LoVo (cell line): ENCODE results near the gene KRT222.

Source experiments
- DNase-seq: peaks from one replicate; pipeline ENCODE4 v3.0.0-alpha.2; 2016; ENCODE audit warnings: low spot score

The KRT222 gene

GRCh38 chr17:40664582-40665333 lies at the start of gene KRT222:
KRT222 (minus strand) TSS chr17:40665177; CDS start chr17:40665099, 78 bp downstream.
- no peak for DNase-seq

DNA sequence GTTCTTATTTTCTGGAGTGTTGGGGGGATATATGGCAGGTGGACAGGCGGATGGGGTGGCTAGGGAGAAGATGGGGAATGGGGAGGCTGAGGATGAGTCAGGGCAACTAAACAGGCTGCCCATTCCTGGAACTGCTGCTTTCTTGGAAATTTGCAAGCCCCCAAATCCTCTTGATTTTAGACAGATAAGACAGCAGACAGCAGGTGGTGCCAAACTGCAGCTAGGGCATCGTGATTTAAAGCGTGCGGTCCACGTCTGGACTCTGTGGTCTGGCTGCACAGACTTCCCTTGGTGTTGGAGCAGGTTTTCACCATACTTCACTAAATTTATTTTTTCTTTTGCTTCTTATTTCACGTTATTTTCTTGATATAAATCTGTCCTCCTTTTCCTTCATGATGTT lies 49.5 kb upstream of the KRT222 start:
- DNase-seq = no peak

DNA sequence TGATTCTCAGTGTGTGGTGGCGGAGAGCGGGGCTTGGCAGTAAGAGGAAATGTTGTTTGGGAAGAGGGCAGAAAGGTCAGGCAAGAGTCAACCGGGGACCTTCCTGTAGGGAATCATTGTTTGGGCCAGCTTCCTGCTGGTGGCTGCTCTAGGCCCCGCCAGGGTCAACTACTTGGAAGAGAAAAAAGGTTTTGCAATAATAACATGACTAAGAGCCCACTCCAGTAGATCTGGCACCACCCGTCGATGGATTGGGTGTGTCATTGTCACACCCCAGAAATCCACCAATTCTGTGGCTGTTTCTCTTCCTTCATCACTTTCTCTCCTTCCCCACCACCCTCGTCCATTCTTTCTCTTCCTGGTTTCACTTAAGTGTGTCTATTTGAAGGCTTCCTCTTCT lies 42.8 kb upstream of the KRT222 start:
- peak; percentile 19 for DNase-seq

DNA sequence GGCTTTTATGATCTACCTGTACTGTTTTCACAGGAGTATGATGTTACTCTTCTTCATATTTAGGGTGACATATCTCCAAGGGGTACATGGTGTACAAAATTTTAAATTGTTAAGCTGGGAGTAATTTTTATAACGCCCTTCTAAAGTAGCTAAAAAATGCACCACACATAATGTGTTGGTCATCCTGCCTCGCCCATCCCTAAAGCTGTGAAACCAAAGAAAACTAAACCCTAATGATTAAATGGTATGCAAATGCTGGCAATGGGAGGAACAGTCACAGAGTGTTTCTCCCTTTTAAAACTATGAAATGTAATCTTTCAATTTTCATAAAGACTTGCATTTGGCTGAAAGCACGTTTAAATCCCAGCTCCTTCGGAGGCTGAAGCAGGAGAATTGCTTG lies 40.6 kb upstream of the KRT222 start:
- DNase-seq = no peak

- no peak for DNase-seq
These were observed 38.7 kb upstream of the KRT222 start, which contains the start of gene KRT24 for GRCh38 chr17:40703652-40704051. KRT24 (minus strand) TSS chr17:40703752; CDS start chr17:40703693, 59 bp downstream.

DNA sequence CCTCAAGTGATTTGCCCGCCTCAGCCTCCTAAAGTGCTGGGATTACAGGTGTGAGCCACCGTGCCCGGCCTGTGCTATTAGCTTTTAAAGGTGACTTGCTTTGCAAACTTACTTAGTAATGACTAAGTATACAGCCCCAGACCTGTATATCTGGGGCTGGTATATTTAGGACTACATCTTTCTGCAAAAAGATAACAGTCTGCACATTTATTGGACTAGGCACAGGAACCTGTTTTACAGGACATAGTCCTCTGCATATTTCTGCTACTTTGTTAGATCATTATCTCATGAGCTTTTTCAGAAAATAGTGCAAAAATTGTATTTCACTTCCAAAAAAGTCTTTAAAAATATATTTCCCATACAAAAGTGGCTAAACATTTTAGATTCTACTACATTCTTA lies 37.3 kb upstream of the KRT222 start:
- no peak for DNase-seq

DNA sequence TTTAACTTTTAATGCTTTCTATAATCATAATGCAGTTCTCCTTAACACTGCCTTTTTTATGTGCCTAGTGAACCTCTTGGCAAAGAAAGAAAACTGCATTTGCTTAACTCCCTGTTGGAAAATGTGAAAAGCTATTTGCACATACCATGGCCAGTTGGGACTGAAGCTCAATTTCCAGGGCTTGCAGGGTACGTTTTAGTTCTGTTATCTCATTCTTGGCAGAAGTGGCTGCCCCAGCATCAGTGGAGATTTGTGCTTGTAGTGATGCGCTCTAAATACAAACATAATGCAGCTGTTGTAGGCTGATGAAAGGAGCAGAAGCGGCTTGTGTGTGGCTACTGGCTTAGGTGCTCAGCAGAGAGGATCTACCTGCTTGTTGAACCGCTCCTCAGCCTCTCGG lies 34.9 kb upstream of the KRT222 start:
- no peak for DNase-seq

DNA sequence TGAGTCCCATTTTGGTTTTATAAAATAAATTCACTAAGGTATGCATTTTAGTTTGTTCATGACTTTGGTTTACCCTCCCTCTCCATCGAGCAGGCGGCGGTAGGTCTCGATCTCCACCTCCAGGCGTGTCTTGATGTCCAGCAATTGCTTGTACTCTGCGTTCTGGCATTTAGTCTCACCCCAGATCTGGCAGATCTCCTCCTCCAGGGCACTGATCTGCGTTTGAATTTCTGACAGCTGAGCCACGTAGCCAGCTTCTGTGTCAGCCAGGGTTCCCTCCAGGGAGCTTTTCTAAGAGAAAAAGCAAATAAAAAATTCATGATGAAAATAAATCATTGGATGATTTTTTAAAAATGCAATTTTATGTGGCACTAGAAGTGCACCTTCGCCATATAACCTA lies 34.4 kb upstream of the KRT222 start:
- no peak for DNase-seq

DNA sequence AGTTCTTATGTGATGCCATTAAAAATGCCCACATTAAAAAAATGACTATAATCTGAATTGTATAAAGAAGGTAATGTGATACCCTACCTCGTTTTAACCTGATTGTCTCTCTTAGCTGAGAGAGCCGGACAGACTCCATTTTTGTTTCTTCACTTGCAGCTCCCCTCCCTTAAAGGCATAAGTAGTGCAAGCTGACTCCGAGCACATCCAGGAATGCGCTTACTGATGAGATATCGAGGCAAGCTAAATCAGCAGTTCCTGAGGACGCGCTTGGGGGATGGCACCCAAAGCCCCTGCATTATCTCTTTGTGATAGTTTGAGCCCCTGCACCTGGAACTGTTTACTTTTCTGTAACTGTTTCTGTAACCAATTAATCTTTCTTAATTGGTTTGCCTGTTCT lies 32.3 kb upstream of the KRT222 start:
- no peak for DNase-seq

- no peak for DNase-seq
These were observed 31.7 kb upstream of the KRT222 start for GRCh38 chr17:40696651-40697072.

- no peak for DNase-seq
These were observed 31.0 kb upstream of the KRT222 start for GRCh38 chr17:40695874-40696472.

GRCh38 chr17:40694584-40694983 lies 29.6 kb upstream of the KRT222 start:
- DNase-seq = no peak

DNA sequence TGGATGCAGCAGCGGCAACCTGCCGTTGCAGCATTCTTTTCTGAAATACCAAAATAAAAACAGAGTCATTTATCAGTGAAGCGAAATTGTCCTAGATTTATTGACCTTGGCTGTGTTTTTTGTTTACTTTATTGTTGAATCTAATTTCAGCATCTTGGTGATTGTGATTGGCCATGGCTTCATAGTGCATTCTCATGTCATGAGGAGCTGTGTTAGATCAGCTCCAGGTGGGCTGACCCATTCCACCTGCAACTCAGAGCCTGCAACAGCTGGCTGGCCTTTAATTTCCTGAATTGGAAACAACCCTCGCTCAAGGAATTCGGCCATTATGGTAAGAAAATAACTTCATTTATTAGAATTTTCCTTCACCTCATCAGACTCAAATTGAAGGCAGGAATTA lies 22.1 kb upstream of the KRT222 start:
- no peak for DNase-seq

- no peak for DNase-seq
These were observed 21.2 kb upstream of the KRT222 start for GRCh38 chr17:40686192-40686591.

GRCh38 chr17:40680998-40681397 lies 16.0 kb upstream of the KRT222 start:
- DNase-seq = no peak

DNA sequence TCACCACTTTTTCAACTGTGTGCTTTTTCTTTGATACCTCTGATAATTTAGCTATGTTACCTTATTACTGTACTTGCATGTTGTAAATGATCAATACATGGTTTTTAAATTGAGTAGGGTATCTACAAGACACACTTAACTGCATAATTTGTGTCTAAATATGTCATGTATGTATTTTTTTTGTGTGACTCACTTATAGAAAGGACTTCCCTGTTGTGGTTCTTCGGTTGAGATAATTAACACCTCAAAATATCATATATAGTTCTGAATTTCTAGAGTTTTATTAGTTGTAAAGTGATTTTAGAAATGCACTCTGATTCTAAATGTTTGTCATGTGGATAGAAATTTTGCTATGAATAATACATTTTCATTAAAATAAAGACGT lies 14.5 kb upstream of the KRT222 start:
- no peak for DNase-seq

GRCh38 chr17:40678902-40679522 lies 14.0 kb upstream of the KRT222 start:
- no peak for DNase-seq

DNA sequence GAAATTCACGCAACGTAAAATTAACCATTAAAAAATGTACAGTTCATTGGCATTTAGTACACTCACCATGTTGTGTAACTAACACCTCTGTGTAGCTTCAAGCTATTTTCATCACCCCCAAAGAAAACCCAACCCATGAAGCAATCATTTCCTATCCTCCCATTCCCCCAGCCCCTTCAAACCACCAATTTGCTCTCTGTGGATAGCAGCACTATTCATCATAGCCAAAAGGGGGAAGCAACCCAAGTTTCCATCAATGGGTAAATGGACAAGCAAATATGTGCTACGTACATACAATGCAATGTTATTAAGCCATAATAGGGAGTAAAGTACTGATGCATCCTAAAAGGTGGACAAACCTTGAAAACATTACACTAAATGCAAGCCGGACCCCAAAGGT lies 10.9 kb upstream of the KRT222 start:
- DNase-seq = no peak

- no peak for DNase-seq
These were observed 7.7 kb upstream of the KRT222 start for GRCh38 chr17:40672654-40673053.

- no peak for DNase-seq
These were observed 6.3 kb upstream of the KRT222 start for GRCh38 chr17:40671282-40671681.

DNA sequence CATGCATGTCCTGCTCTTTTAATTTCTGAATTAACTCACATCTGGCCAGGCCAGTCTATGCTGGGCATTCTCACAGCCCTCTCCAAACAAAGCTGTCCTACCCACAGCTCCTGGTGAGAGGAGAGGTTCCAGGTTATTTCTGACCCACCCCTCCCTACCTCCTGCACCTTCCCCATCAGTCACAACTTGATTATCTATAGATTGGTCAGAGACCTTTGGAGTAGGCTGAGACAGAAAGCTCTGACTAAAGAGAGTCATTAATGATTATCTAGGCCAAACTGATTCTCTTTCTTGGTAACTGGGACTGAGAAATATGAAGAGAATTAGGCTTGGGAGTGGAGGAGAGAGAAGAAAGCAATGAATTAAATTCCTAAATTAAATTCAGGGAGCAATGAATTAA lies 1.4 kb upstream of the KRT222 start:
- DNase-seq = no peak

DNA sequence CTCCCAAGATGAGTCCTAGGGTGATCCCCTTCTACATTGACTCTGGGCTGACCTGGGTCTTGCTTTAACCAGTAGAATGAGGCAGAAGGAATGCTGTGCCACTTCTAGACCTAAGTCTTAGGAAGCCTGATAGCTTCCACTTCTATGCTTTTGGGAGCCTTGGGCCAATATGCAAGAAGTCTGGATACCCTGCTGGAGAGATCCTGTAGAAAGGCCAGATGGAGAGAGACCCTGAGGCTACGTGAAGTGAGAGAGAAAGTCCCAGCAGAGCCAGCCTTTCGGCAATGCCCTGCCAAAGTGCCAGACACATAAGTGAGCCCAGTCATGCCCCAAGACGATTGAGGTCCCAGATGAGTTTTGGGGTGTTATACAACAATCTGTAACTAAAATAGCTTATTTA lies 1.7 kb downstream of the KRT222 start:
- no peak for DNase-seq

DNA sequence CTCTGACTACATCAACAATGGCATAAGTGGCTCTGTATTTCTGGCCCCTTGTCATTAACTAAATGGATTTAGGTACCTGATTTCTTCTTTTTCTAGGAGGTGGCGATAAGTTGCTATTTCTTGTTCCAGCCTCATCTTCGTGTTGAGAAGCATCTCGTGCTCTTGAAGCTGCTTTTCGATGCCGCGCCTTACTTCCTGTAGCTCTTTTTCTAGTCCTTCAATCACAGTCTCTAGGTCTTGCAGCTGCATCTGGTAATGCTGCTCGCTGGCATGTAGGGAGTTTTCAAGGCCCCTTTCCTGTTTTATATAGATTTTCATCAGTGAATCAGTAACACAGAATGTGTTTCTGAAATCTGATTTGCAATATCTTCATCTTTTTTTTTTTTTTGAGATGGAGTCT lies 5.1 kb downstream of the KRT222 start:
- DNase-seq = no peak
